Type B pancreatic cell (in vitro differentiated cells): ENCODE measurements around the gene PACS2. TPM values are rescaled to one million over a fixed set of nuclear protein-coding genes. Genes with fewer than 3 reads are reported as not detected.

ENCODE experiments used
- DNase-seq: peaks from one replicate; pipeline ENCODE4 v3.0.0; 2021; ENCODE audit warnings: mixed read lengths; ENCODE audit not compliant: unreplicated experiment; ENCODE audit errors: extremely low spot score
- H3K27ac Mint-ChIP-seq: 2 replicates; pipeline ENCODE4 v1.8.0; 2021; ENCODE audit warnings: mild to moderate bottlenecking, mixed read lengths
- H3K27me3 Mint-ChIP-seq: 2 replicates; pipeline ENCODE4 v1.8.0; 2021; ENCODE audit warnings: mixed read lengths
- H3K36me3 Mint-ChIP-seq: 2 replicates; pipeline ENCODE4 v1.8.0; 2021; ENCODE audit warnings: mixed read lengths
- H3K4me1 Mint-ChIP-seq: one replicate; pipeline ENCODE4 v1.8.0; 2021; ENCODE audit warnings: mixed read lengths; ENCODE audit not compliant: unreplicated experiment
- H3K4me3 Mint-ChIP-seq: 2 replicates; pipeline ENCODE4 v1.8.0; 2021; ENCODE audit warnings: mild to moderate bottlenecking, mixed read lengths
- H3K9me3 Mint-ChIP-seq: 2 replicates; pipeline ENCODE4 v1.8.0; 2021; ENCODE audit warnings: mixed read lengths
- total RNA-seq: library from RNA; stranded (reverse); gene quantifications from 2 replicates; pipeline ENCODE4 v1.2.1, GENCODE V29; 2021; ENCODE audit warnings: low replicate concordance
- TF ChIP-seq, protein P1 (sequence below): fragments of 200-600 bp; sonication (generic); conservative IDR thresholded peaks from 2 replicates; pipeline ENCODE4 v1.5.0; 2021; ENCODE audit warnings: antibody characterized with exemption, mild to moderate bottlenecking

Gene PACS2
- total RNA-seq, 1 donor from 2014 or later, result 101 TPM

- Mint-ChIP-seq H3K9me3 (peaks cover 4% of the 10 kb centered on the region), H3K27me3 (peaks cover 39% of the 10 kb centered on the region), H3K36me3 (peaks cover 3% of the 10 kb centered on the region), H3K27ac (no peak overlapping the region), H3K4me1 (peaks cover 4% of the 10 kb centered on the region), H3K4me3 (peak overlapping the region; percentile 69)
- DNase-seq, result no peak
- TF ChIP-seq, protein P1, sequence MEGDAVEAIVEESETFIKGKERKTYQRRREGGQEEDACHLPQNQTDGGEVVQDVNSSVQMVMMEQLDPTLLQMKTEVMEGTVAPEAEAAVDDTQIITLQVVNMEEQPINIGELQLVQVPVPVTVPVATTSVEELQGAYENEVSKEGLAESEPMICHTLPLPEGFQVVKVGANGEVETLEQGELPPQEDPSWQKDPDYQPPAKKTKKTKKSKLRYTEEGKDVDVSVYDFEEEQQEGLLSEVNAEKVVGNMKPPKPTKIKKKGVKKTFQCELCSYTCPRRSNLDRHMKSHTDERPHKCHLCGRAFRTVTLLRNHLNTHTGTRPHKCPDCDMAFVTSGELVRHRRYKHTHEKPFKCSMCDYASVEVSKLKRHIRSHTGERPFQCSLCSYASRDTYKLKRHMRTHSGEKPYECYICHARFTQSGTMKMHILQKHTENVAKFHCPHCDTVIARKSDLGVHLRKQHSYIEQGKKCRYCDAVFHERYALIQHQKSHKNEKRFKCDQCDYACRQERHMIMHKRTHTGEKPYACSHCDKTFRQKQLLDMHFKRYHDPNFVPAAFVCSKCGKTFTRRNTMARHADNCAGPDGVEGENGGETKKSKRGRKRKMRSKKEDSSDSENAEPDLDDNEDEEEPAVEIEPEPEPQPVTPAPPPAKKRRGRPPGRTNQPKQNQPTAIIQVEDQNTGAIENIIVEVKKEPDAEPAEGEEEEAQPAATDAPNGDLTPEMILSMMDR, result no peak
Measured at GRCh38 chr14:105410642-105411016, 96.1 kb downstream of the PACS2 start.

- peak; percentile 68 for DNase-seq
- peaks cover under 1% of the 10 kb centered on the region for H3K9me3 Mint-ChIP-seq
- no peaks in the 10 kb centered on the region for H3K36me3 Mint-ChIP-seq
- TF ChIP-seq, protein P1, result no peak
- peaks cover 4% of the 10 kb centered on the region for H3K4me1 Mint-ChIP-seq
- peaks cover 35% of the 10 kb centered on the region for H3K27me3 Mint-ChIP-seq
- no peak overlapping the region for H3K27ac Mint-ChIP-seq
- H3K4me3 Mint-ChIP-seq, result peak overlapping the region; percentile 72
Measured at GRCh38 chr14:105411017-105411941, 96.7 kb downstream of the PACS2 start.

- peak; percentile 69 for DNase-seq
- peaks cover 4% of the 10 kb centered on the region for H3K4me1 Mint-ChIP-seq
- H3K36me3 Mint-ChIP-seq, result no peaks in the 10 kb centered on the region
- peak overlapping the region; percentile 72 for H3K4me3 Mint-ChIP-seq
- peaks cover 35% of the 10 kb centered on the region for H3K27me3 Mint-ChIP-seq
- TF ChIP-seq, protein P1, result no peak
- no peaks in the 10 kb centered on the region for H3K9me3 Mint-ChIP-seq
- no peak overlapping the region for H3K27ac Mint-ChIP-seq
Measured at GRCh38 chr14:105411985-105412770, 97.6 kb downstream of the PACS2 start.

DNA sequence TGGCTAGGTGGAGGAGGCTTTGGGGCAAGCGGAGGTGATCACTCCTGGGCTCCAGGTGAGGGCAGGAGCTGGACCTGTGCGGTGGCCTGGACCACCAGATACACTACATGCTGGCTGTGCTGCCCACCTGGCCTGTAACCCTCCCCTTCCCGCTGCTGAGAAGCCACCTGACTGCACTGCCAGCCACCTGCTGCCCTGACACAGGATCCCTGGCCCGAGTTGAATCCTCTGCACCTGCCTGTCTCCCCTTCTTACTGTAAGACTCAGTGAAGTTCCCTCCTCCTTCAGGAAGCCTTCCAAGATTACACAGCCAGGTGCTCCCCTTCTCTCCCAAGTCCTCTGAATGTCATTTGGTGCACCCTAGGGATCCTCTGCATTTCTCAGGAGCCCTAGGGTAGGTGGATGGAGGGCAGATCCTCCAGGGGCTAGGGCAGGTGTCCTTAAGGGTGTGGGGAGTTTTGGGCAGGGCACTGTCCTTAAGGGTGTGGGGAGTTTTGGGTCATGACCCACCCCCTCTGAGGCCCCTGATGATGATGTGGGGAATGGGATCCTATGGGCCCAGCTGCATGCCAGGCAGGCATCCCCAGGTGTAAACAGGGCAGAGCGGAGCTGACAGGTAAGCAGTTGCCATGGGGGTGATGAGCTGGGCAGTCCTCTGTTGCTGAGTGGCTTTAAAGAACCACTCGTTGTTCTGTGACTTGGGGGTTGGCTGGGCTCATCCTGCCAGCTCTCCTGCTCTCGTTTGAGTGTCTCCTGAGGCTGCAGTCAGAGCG, 98.4 kb downstream of the PACS2 start:
- Mint-ChIP-seq H3K4me1 (peaks cover 4% of the 10 kb centered on the region), H3K36me3 (no peaks in the 10 kb centered on the region), H3K27ac (no peak overlapping the region), H3K4me3 (peak overlapping the region; percentile 66), H3K27me3 (peaks cover 35% of the 10 kb centered on the region), H3K9me3 (no peaks in the 10 kb centered on the region)
- no peak for DNase-seq
- TF ChIP-seq, protein P1, result no peak

DNA sequence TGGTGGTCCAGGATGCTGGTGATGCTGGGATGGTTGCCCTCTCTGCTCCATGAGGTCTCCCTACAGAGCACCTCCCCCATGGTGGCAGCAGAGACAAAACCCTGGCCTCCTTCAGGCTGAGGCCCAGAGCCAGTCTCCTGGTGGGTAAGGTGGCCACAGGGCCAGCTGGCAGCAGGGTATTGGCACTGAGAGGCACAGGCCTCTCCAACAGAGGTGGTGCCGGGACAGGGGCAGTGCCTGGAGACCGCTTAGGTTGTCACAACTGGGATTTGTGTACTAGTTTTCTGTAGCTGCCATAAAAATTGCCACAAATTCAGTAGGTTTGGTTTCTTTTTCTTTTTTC, 99.0 kb downstream of the PACS2 start:
- Mint-ChIP-seq H3K9me3 (no peaks in the 10 kb centered on the region), H3K27me3 (peaks cover 35% of the 10 kb centered on the region)
- TF ChIP-seq, protein P1, result no peak

More for the DNA sequence above, 99.0 kb downstream of the PACS2 start:
- peaks cover 6% of the 10 kb centered on the region for H3K4me1 Mint-ChIP-seq
- H3K4me3 Mint-ChIP-seq, result peak overlapping the region; percentile 75
- H3K27ac Mint-ChIP-seq, result no peak overlapping the region
- DNase-seq, result no peak
- no peaks in the 10 kb centered on the region for H3K36me3 Mint-ChIP-seq
